PC-9 (cell line): Measurements from ENCODE around the gene PLB1. TPM values are rescaled to one million over a fixed set of nuclear protein-coding genes. Genes with fewer than 3 reads are reported as not detected.
A peak's percentile ranks its signal among the peaks of the same experiment; 100 is the strongest.

ENCODE experiments used
- BruUV-seq: library from RNA; stranded (reverse); fragments of 400-500 nt; replicated peaks from 2 replicates; lab custom pipeline; 2021; lab: Mats Ljungman, UMichigan
- CTCF ChIA-PET: fragments of 300-600 bp; sonication (Branson Sonifier 250); formaldehyde crosslinking; loops from one replicate; lab custom pipeline; 2022; ENCODE audit warnings: antibody characterized with exemption; lab: Charles Lee
- POLR2A ChIA-PET: fragments of 300-600 bp; sonication (Branson Sonifier 250); formaldehyde crosslinking; loops from one replicate; lab custom pipeline; 2022; ENCODE audit warnings: antibody characterized with exemption; ENCODE audit not compliant: unreplicated experiment; lab: Charles Lee
- DNase-seq, 2 experiments: peaks; one replicate each; pipeline versions ENCODE4 v3.0.0 to v3.0.0-alpha.2; 2015 to 2022; ENCODE audit warnings: mixed read lengths in 1 of 2
- H2AFZ ChIP-seq: fragments of 200-600 bp; sonication (generic); 2 replicates; pipeline ENCODE4 v1.8.1; 2017; ENCODE audit warnings: antibody characterized with exemption
- H3F3A ChIP-seq: fragments of 200-600 bp; sonication (generic); 2 replicates; pipeline ENCODE4 v1.8.1; 2017; ENCODE audit warnings: antibody characterized with exemption, mild to moderate bottlenecking, low read depth; ENCODE audit not compliant: insufficient read depth
- H3K27ac ChIP-seq: fragments of 200-600 bp; sonication (generic); 2 replicates; pipeline ENCODE4 v1.6.1; 2016; ENCODE audit warnings: mixed run types
- H3K27me3 ChIP-seq: fragments of 200-600 bp; sonication (generic); 2 replicates; pipeline ENCODE4 v1.6.1; 2016; ENCODE audit warnings: low read depth, mixed run types; ENCODE audit not compliant: insufficient read depth
- H3K36me3 ChIP-seq: fragments of 200-600 bp; sonication (generic); 2 replicates; pipeline ENCODE4 v1.6.1; 2016; ENCODE audit warnings: low read depth, mixed run types
- H3K4me1 ChIP-seq: fragments of 200-600 bp; sonication (generic); replicated peaks from 2 replicates; pipeline ENCODE4 v1.6.1; 2016; ENCODE audit warnings: mixed run types; ENCODE audit not compliant: insufficient read depth
- H3K4me2 ChIP-seq: fragments of 200-600 bp; sonication (generic); 2 replicates; pipeline ENCODE4 v1.6.1; 2017; ENCODE audit warnings: mixed run types
- H3K4me3 ChIP-seq: fragments of 200-600 bp; sonication (generic); 2 replicates; pipeline ENCODE4 v1.6.1; 2016; ENCODE audit warnings: mixed run types
- H3K79me2 ChIP-seq: fragments of 200-600 bp; sonication (generic); 2 replicates; pipeline ENCODE4 v1.6.1; 2017; ENCODE audit warnings: low read depth, mixed run types
- H3K9me2 ChIP-seq: fragments of 200-600 bp; sonication (generic); 2 replicates; pipeline ENCODE4 v1.8.1; 2017; ENCODE audit warnings: mild to moderate bottlenecking; ENCODE audit not compliant: insufficient read depth
- H3K9me3 ChIP-seq: fragments of 200-600 bp; sonication (generic); 2 replicates; pipeline ENCODE4 v1.8.1; 2016; ENCODE audit warnings: low read depth; ENCODE audit not compliant: insufficient read depth
- H4K20me1 ChIP-seq: fragments of 200-600 bp; sonication (generic); 2 replicates; pipeline ENCODE4 v1.8.1; 2017; ENCODE audit not compliant: insufficient read depth
- CTCF ChIP-seq: fragments of 200-600 bp; sonication (generic); conservative IDR thresholded peaks from 2 replicates; pipeline ENCODE4 v1.6.1; 2017; ENCODE audit warnings: mixed run types, antibody characterized with exemption, mild to moderate bottlenecking, moderate library complexity
- EZH2 ChIP-seq: fragments of 200-600 bp; sonication (generic); IDR thresholded peaks from 2 replicates; pipeline ENCODE4 v1.8.0; 2017; ENCODE audit warnings: antibody characterized with exemption, low read depth
- intact Hi-C: fragments of 100-400 bp; cut with micrococcal nuclease; formaldehyde crosslinking; loops from one replicate; pipeline ENCODE4 v1.10.0; 2022; ENCODE audit not compliant: unreplicated experiment
- total RNA-seq: library from RNA; stranded (reverse); gene quantifications from 2 replicates; pipeline ENCODE4 v1.2.3, GENCODE V29; 2021

PLB1 gene
- total RNA-seq, 1 experiment from 2014 or later, result 2.7 TPM

GRCh38 chr2:28566521-28567041, 70.7 kb downstream of the PLB1 start:
- POLR2A ChIA-PET, result interaction anchor here (0.5 to 0.6 kb wide), 2 partner anchors 67 to 406 kb away, joined by 3 to 23 read pairs; no protein-coding TSS in a partner anchor
- H3K4me3 ChIP-seq, result peak overlapping the region; percentile 79
- peaks cover 4% of the 10 kb centered on the region; the same call in 1 of the 2 replicates for H3F3A ChIP-seq
- BruUV-seq, result no TSS peak
- 0 out of 2 replicates have a peak, but pooled peaks cover 7% of the 10 kb centered on the region for H3K9me3 ChIP-seq
- H3K9me2 ChIP-seq, result no peaks in the 10 kb centered on the region
- H3K4me1 ChIP-seq, result peaks cover 6% of the 10 kb centered on the region
- intact Hi-C loops, result loop anchor here (1.0 to 10.0 kb wide), 5 partner anchors 28 to 328 kb away; partner anchors contain the start of gene WDR43
- H3K27ac ChIP-seq, result no peak overlapping the region
- no peaks in the 10 kb centered on the region for H3K27me3 ChIP-seq
- TF ChIP-seq CTCF (peak; percentile 100), EZH2 (no peak)
- no peaks in the 10 kb centered on the region for H3K79me2 ChIP-seq
- peak overlapping the region; percentile 89 for H3K4me2 ChIP-seq
- no peaks in the 10 kb centered on the region for H4K20me1 ChIP-seq
- peak overlapping the region; percentile 95 for H2AFZ ChIP-seq
- CTCF ChIA-PET, result interaction anchor here (0.6 to 1.6 kb wide), 6 partner anchors 18 to 347 kb away, joined by 3 to 10 read pairs (median 4); no protein-coding TSS in a partner anchor
- no peaks in the 10 kb centered on the region for H3K36me3 ChIP-seq
- DNase-seq, result peak; percentile 64 to 89

GRCh38 chr2:28567061-28567471, 71.2 kb downstream of the PLB1 start:
- intact Hi-C loops, result loop anchor here (1.0 to 10.0 kb wide), 5 partner anchors 27 to 328 kb away; partner anchors contain the start of gene WDR43
- no TSS peak for BruUV-seq

More at GRCh38 chr2:28567061-28567471, 71.2 kb downstream of the PLB1 start:
- ChIA-PET CTCF (interaction anchor here (0.6 to 1.6 kb wide), 7 partner anchors 18 to 611 kb away, joined by 3 to 10 read pairs (median 4); no protein-coding TSS in a partner anchor), POLR2A (interaction anchor here (0.6 kb wide), 1 partner anchor 66 kb away, joined by 23 read pairs; no protein-coding TSS in a partner anchor)
- no peaks in the 10 kb centered on the region for H3K79me2 ChIP-seq
- H3K4me3 ChIP-seq, result peak overlapping the region; percentile 79
- H3F3A ChIP-seq, result peaks cover 4% of the 10 kb centered on the region; the same call in 1 of the 2 replicates
- H4K20me1 ChIP-seq, result no peaks in the 10 kb centered on the region
- H3K4me1 ChIP-seq, result peaks cover 6% of the 10 kb centered on the region
- H3K27me3 ChIP-seq, result no peaks in the 10 kb centered on the region
- TF ChIP-seq CTCF (no peak; the same call in 1 of the 2 replicates), EZH2 (no peak)
- H3K4me2 ChIP-seq, result peak overlapping the region; percentile 89
- 0 out of 2 replicates have a peak, but pooled peaks cover 7% of the 10 kb centered on the region for H3K9me3 ChIP-seq
- no peaks in the 10 kb centered on the region for H3K36me3 ChIP-seq
- peak overlapping the region; percentile 95 for H2AFZ ChIP-seq
- 0 out of 2 replicates have a peak overlapping the region, but pooled peaks have one; percentile 27 for H3K27ac ChIP-seq
- DNase-seq, result no peak
- no peaks in the 10 kb centered on the region for H3K9me2 ChIP-seq
